GM19452 (cell line): ENCODE data around the gene CNTN1.

Experiments used
- ATAC-seq: cut with Tn5 transposase; IDR thresholded peaks from one replicate; pipeline ENCODE4 v1.9.1; 2021; ENCODE audit not compliant: unreplicated experiment

The CNTN1 gene

DNA sequence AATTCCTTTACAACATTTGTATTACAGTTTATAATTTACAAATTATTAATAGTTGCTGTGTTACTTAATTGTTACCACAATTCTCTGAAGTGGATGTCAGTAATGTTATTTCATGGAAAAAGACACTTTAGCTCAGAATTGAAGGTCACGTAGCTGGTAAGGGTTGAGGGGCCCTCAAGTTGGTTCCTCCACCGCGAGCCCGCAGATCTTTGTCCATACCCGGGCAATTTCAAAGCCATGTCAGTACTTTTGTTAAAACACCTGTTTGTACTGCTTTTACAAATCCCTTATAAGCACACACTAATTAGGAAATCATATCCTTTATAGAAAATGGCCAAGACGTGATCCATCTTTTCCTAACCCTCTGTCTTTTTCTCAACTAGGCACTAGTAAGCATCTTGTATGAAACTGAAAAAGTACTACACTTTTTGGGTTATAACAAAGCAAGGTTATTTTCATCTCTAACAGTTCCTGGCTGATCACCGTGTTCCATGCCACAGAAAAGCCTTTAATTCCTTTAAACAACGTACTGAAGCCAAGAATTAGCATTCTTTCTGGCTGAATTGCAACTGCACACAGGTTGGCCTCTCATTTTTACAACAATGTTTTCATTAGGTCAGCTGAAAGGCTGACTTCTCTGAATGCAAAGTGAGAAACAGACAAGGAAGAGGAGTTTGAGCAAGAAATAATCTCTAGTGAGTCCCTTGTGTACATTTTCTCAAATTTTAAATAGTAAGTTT lies 76.1 kb downstream of the CNTN1 start:
- ATAC-seq: no peak

DNA sequence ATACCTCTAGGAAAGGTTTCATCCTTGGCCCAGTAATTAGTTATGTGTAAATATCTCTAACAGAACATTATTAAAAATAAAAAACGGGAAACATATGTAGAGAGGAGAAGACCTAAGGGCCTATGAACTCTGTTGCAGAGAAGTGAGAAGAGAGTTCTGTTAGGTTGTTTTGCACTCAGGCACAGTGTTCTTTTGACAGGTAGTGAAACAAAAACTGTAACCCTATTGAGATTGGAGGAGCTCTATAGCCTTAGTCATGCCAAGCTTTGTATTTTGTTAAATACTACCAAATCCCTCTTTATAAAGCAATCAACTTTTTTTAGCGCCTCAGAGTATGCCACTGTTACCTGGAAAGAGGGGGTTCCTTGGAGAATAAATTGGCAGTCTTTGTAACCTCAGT lies 77.6 kb downstream of the CNTN1 start:
- no peak for ATAC-seq

DNA sequence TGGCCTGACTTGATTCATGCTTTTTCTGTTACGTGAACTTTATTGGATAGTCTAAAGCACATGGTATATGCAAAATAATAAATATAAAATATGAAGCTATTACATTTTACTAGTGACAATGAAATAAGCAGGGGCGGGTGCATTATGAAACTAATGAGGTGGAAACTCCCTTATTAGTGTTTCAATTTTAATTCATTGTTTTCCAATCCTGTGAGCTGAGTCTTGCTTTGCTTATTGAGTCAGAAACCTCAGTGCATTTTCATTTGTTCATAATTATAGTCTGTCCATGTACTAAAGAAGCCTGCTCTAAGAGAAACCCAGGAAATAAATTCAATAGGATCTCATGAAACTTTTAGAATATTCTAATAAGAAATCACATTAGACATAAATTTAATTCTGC lies 78.5 kb downstream of the CNTN1 start:
- no peak for ATAC-seq

DNA sequence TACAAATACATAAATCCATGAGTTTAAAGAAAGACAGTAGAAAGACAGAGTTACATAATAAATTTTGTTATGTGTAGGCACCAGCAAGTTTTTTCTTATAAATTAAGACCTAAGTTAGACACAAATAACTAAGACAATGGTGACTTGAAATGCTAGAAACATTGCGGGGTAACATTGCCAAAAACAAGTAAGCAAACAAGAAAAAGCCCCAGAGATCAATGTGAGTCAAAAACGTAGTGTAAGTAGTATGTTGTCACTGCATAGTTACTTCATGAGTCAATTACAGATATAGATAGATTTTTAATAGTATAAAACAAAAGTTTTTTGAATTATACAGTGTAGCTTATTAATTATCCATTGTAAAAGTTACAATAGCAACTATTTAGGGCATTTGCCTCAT lies 83.4 kb downstream of the CNTN1 start:
- no peak for ATAC-seq

DNA sequence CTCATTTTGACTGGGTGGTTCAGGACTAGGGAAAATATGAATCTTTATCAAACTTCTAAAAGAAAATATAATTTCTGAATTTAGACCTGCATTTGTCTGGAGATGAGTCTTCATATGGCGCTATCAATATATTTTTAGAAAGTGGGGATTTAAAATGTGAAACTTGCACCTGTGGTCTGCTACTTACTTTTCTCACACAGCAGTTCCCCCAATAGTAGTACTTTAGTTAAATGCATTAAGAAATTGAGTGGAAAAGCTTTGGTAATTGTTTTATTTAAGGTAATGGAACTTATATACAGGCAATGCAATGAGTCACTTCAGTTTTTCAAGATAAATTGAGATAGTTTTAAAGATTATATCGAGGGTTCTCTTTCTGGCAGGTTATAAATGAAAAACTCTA lies 91.9 kb downstream of the CNTN1 start:
- no peak for ATAC-seq

DNA sequence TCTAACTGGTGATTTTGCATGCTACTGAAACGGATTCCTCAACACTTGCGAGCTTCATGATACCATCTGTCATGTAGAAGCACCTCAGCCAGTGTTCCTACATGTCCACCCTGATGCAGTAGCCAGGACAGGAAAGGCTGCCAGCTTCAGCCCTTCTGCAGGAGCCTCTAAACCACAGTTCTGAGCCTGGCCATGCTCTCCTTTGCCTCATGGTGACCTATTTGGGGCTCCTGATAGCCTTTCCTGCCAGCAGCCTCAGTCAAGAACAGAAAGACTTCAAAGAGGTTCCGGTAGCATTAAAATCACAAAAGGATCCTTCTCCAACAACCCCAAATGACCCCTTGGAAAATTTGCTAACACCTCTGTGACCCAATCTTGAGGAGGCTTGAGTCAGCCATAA lies 96.0 kb downstream of the CNTN1 start:
- ATAC-seq: no peak

DNA sequence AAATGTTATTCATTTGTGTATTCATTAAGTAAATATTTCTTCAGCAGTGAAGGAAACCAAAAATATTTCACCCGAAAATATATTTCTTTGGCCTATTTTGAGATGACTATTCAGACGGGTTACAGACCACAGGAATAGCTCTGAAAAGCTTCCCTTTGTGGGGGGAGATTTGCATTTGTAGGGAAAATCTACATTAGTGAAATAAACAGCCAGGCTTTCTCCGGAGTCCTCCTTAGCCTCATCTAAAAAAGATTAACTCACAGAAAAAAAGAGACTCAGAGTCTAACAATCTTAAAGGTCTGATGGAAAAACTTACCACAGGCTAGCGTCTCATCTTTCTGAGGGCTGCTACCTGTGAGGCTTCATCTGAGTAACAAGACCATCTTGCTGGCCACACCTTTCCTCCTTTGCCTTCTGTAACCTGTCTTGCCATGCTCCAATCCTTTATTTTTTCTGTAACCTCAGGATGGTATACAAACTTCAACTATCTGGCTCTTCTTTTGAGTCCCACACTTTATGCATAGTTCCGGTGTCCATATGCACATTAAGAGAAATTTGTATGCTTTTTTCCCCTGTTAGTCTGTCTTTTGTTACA lies 100.7 kb downstream of the CNTN1 start:
- ATAC-seq: no peak

DNA sequence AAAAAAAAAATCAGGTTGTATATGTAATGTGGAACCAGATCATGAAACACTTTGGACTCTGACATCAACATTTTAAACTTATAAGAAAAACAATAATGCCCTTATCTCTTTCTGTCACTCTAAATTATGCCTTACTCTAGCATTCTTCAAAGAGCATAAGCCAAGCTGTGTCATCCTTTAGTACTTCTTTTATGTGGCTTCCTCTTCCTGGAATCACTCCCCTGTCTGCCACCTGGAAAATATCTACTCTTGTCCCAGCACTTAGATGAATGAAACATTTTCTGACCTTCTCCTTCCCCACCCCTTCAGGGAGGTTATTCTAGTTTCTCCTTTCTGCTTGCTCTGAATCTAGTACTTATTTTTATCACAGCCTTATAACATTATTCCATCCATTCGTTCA lies 101.2 kb downstream of the CNTN1 start:
- ATAC-seq: no peak

DNA sequence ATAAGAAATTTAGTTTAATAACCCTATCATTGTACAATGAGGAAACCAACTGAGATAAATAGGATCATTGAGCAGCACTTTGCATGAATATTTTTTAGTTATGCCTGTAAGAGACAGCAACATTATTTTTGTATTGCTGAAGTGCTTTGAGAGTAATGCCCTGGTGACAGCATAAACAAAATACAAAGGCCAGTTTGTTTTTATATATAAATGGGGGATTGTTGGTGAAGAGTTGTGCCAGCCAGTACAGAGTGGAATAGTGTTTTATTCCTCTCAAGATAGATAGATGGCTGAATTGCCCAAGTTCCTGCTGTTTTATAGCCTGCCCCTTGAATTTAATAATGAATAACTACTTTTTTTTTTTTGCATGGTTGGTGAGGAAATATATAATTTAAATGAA lies 101.8 kb downstream of the CNTN1 start:
- ATAC-seq: no peak

DNA sequence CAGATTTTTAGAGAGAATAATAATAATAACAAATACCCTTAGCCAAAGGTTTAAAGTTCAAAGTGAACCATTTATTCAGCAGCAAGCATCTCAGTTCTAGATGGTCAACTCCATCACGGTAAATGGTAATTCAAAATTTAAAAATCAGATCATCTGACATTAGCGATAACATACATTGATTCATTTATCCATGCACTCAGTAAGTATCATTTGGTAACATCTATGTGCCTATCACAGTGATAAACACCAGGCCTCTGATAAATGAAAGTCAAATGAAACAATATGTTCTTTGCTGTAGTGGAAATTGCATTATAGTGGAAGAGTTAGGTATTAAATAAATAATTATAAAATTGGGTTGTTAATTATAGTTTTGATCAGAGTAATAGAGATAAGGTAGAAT lies 108.8 kb downstream of the CNTN1 start:
- ATAC-seq: no peak

DNA sequence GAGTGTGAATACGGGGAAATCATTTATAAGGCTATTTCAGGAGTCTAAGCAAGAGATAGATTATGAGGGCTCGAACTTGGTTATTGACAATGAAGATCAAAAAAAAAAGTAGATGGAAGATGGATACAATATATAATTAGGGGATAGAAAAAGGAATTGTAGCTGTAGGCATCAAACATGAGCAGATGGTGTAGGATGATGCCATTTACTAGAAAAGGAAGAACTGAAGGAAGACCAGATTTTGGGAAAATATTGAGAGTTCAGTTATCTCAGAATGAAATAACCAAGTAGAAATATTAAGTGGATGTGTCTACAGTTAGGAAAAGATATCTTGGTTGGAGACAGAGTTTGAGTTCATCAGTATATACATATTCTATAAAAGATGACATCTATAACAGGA lies 109.6 kb downstream of the CNTN1 start:
- ATAC-seq: no peak

DNA sequence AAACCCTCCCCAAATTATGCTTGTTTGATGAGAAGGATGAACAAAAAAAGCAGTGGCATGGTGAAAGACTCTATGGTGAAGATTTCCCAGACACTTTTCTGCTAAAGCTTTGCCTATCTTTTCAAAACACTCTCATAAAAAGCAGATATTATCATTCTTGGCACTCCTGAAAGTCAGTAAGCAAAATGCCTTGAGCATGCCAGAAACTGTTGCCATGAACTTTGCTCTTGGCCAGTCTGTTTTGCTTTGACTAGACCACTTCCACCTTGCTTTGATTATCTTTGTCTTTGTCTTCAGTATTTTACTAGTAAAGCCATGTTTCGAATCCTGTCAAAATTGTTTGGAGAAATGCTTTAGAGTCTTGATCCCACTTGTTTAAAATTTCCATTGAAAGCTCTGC lies 110.4 kb downstream of the CNTN1 start:
- ATAC-seq: no peak

DNA sequence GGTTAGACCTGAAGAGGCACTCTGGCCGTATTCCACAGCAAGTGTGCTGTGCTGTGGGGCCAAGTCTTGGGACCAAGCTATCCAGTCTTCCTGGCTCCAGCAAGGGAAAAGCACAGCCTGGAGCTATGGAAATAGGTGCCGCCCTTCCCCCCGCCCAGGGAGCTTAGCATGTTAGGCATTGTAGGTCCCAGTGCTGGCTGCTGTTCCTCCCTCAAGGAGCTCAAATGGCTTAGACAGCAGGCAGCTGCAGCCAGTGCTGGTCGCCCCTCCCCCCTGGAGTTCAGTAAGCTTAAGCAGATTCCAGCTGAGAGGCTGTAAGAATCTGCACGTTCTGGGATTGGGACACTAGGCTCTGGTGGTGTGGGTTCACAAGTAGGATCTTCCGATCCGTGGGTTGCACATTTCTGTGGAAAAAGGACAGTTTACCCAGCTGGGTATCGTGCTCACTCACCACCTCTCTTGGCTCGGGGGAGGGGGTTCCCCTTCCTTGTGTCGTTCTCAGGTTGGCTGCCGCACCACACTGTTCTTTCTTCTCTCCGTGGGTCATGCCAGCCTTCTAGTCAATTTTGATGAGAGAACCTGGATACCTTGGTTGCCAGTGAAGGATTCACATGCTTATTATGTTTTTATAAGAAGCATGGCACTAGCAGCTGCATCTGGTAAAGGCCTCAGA lies 127.3 kb downstream of the CNTN1 start:
- no peak for ATAC-seq

DNA sequence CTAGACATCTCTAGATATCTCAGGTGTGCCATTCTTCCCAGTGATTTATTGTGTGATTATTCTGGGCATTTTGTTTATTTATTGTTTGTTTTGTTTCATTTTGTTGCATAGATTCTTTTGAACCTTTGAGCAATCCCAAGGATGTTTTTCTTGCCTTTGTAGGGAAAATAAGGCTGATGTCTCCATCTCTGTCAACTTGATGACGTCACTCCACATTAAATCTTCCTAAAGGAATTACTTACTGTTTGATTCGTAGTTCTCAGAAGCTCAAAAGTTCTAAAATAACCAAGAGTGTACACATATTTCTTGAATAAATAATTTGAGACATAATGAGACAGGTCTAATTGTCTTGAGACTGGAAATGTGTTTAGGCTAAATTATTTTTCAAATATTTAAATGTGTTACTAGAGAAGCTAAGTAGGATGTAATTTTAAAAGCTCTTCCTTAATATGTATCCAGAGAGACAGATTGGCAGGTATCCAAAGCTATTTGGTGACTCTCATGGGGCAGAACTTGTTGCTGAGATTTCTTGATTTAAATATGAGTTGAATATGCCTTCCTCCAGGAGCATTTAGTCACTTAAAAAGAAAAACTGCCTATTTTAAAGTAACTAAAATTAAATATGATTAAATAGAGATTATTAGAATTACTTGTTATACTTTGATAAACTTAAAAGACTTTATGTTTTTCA lies 128.7 kb downstream of the CNTN1 start:
- no peak for ATAC-seq

DNA sequence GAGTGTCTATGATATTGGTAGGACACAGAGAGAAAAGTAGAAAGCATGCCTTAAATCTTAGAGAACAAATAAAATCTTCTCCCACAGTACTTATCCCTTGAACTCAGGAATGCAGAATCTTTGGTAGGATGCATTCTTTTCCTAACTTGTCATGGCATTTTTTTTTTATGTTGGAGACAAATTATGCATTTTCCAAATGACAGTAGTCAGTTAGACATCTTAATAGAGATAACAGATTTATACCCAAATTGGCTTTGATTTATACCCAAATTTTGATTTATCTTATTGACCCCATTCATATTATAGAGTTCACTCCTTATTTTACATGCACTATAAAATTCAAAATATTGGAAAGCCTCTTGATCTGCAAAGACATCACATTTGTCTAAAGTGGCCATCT lies 132.9 kb downstream of the CNTN1 start:
- no peak for ATAC-seq

DNA sequence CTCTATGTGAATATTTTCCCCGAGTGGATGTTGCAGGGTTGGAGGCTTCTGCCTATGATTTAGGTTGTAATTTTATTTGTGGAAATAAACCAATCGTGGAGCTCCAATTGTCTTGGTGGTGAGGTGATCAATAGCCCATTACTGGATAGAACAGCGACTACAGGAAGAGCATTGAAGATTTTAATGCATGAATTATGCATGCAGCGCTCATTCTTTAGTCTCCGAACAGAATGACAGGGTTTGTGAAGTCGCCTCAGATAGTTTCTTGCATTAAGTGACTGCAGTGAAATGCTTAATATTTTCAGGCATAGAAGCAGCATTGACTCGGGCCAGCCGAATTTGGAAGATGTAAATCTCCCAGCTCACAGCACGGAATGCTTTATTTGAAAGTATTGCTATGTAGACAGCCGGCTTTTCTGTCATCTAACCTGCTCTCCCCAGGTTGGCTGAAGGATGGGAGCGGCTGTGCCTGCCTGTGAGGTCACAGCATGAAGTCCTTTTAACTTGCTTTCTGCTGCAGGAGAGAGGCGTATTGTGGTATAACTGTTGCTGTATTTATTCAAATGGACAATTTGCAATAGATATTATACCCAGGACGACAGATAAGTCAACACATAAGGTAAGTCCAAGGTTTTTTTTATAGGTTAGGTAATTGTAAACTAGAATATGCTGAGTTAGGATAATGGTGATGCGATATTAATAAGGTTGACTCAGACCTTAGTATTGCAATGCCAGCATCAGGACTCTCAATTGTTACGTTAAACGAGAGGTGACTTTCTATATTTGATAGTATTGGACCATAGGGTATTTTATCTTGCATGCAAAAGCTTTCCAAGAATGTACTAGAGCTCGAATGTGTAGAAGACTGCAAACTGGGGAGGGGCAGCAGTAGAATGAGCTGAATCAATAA lies 135.7 kb downstream of the CNTN1 start:
- no peak for ATAC-seq

DNA sequence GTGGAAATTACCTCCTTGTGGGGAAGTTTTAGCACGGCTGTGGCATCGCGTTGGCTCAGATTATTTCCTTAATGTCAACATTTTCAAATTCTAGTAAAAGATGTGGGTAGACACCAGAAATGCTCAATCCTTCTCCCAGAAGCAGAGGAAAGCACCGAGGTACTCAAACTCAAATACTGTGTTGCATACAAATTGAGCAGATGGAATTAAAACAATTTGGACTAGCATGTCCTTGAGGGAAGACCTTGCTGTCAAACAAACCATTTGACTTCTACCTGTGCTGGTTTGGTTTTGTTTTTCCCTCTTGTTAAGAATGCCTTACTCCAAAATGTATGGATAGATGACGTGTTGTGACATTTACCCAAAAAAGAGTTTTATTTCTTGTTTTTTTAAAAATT lies 136.4 kb downstream of the CNTN1 start:
- ATAC-seq: no peak

DNA sequence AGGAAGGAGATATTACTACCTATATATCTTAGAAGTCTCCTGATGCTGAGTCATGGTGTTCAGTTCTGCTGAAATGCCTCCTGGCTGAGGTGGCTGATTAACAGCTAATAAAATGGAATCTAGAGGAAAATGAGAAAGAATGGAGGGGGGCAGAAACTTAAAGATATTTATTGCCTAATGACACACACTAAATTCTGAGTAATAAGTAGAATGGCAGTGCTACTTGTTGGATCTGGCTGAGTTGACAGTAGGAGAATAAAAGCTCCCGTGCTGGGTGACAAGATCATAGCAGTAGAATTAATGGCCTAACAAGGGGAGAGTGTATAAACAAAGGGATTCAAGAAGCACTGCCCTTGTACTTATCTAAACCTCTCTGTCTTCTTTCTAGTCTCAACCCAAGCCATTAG lies 137.5 kb downstream of the CNTN1 start:
- ATAC-seq: no peak

DNA sequence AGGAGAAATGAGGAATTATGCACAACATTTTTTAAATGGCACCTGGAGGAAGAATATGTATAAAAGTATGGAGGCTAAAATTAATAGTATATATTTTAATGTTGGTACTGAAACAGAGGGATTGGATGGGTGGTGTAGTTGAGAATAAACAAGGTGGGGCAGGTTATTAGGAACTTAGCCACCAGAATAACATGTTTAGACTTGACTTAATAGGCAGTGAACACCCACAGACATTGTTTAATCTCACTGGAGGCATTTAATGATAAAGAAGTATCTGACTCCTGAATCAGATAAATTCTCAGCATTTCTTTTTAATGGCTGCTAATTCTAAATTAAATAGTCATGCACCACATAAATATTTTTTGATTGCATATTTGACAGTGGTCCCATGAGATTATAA lies 139.7 kb downstream of the CNTN1 start:
- no peak for ATAC-seq

DNA sequence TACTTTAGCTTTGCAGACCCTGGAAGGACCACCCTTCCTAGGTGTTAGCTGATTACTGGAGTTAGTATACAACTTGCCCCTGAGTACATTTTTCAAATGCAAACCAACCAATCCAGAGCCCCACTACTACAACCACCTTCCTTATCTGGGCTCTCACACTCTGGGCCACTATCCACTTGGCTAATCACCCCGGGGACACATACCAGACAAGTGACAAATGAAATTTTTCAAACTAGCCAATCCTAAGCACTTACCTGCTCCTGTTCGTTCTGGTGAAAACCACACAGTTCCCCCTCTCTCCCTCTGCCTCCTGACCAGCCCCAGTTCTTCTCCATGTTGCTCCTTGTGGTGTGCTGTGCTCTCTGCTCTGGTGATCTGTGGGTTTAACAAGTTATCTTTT lies 140.4 kb downstream of the CNTN1 start:
- ATAC-seq: no peak

DNA sequence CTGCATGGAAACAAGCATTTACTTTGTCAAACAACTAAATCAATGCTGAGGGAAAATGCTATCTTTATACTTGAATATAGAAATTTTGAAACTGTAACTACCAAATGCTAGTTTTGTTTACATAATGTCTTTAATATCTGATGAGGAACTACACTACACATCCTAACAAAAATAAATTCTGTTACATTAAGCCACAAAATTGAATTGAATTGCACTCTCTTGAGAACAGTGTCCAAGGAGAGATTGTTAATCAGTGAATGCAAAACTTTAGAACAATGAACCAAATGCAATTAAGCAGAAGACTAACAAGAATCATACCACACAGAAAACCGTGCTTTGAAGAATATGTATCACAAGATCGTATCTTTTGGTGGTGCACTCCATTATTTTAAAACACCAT lies 141.6 kb downstream of the CNTN1 start:
- ATAC-seq: no peak
